ENCODE results near the gene NOXRED1. TPM values are rescaled to one million over a fixed set of nuclear protein-coding genes. Genes with fewer than 3 reads are reported as not detected.

Gene NOXRED1
- total and polyA plus RNA-seq, 2 experiments from 2014 or later, result 0.24 TPM; not detected in 1

- no peak for TF ChIP-seq REST (IDR thresholded peaks at IDR 0.05; ENCODE audit: unreplicated experiment)
These were observed 51.0 kb downstream of the NOXRED1 start (continued) for GRCh38 chr14:77372304-77372841.

DNA sequence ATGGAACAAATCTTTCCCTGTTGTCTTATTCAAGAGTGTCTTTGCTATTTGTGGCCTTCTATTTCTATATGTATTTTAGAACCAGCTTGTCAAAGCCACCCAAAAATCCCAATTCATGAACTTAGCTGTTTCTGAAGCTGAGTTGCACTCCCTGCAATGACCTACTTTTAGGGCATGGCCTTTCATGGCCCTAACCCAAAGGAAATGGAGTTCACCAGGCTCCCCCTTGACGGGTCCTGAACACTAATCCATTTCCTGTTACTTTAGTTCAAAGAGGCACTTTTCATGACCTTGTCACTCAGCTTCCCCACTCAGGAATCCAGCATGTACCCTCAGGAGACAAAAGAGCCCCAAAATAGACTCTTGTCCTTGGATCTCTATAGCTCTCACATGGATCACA lies 54.0 kb downstream of the NOXRED1 start:
- no peaks in the 10 kb centered on the region for H3K27me3 ChIP-seq (ENCODE audit: insufficient read depth)
- H2AFZ ChIP-seq, result no peak overlapping the region
- no peak overlapping the region for H3K27ac ChIP-seq (ENCODE audit: low read depth)
- no peak for TF ChIP-seq EZH2phosphoT487 (IDR thresholded peaks at IDR 0.05; ENCODE audit: unreplicated experiment)
- no peak for TF ChIP-seq NANOG (IDR thresholded peaks at IDR 0.05; ENCODE audit: borderline replicate concordance)
- TF ChIP-seq, protein P1, sequence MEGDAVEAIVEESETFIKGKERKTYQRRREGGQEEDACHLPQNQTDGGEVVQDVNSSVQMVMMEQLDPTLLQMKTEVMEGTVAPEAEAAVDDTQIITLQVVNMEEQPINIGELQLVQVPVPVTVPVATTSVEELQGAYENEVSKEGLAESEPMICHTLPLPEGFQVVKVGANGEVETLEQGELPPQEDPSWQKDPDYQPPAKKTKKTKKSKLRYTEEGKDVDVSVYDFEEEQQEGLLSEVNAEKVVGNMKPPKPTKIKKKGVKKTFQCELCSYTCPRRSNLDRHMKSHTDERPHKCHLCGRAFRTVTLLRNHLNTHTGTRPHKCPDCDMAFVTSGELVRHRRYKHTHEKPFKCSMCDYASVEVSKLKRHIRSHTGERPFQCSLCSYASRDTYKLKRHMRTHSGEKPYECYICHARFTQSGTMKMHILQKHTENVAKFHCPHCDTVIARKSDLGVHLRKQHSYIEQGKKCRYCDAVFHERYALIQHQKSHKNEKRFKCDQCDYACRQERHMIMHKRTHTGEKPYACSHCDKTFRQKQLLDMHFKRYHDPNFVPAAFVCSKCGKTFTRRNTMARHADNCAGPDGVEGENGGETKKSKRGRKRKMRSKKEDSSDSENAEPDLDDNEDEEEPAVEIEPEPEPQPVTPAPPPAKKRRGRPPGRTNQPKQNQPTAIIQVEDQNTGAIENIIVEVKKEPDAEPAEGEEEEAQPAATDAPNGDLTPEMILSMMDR (conservative IDR thresholded peaks at IDR 0.05; ENCODE audit: low read depth in 2 of 2), result no peak
- TF ChIP-seq, protein P2, sequence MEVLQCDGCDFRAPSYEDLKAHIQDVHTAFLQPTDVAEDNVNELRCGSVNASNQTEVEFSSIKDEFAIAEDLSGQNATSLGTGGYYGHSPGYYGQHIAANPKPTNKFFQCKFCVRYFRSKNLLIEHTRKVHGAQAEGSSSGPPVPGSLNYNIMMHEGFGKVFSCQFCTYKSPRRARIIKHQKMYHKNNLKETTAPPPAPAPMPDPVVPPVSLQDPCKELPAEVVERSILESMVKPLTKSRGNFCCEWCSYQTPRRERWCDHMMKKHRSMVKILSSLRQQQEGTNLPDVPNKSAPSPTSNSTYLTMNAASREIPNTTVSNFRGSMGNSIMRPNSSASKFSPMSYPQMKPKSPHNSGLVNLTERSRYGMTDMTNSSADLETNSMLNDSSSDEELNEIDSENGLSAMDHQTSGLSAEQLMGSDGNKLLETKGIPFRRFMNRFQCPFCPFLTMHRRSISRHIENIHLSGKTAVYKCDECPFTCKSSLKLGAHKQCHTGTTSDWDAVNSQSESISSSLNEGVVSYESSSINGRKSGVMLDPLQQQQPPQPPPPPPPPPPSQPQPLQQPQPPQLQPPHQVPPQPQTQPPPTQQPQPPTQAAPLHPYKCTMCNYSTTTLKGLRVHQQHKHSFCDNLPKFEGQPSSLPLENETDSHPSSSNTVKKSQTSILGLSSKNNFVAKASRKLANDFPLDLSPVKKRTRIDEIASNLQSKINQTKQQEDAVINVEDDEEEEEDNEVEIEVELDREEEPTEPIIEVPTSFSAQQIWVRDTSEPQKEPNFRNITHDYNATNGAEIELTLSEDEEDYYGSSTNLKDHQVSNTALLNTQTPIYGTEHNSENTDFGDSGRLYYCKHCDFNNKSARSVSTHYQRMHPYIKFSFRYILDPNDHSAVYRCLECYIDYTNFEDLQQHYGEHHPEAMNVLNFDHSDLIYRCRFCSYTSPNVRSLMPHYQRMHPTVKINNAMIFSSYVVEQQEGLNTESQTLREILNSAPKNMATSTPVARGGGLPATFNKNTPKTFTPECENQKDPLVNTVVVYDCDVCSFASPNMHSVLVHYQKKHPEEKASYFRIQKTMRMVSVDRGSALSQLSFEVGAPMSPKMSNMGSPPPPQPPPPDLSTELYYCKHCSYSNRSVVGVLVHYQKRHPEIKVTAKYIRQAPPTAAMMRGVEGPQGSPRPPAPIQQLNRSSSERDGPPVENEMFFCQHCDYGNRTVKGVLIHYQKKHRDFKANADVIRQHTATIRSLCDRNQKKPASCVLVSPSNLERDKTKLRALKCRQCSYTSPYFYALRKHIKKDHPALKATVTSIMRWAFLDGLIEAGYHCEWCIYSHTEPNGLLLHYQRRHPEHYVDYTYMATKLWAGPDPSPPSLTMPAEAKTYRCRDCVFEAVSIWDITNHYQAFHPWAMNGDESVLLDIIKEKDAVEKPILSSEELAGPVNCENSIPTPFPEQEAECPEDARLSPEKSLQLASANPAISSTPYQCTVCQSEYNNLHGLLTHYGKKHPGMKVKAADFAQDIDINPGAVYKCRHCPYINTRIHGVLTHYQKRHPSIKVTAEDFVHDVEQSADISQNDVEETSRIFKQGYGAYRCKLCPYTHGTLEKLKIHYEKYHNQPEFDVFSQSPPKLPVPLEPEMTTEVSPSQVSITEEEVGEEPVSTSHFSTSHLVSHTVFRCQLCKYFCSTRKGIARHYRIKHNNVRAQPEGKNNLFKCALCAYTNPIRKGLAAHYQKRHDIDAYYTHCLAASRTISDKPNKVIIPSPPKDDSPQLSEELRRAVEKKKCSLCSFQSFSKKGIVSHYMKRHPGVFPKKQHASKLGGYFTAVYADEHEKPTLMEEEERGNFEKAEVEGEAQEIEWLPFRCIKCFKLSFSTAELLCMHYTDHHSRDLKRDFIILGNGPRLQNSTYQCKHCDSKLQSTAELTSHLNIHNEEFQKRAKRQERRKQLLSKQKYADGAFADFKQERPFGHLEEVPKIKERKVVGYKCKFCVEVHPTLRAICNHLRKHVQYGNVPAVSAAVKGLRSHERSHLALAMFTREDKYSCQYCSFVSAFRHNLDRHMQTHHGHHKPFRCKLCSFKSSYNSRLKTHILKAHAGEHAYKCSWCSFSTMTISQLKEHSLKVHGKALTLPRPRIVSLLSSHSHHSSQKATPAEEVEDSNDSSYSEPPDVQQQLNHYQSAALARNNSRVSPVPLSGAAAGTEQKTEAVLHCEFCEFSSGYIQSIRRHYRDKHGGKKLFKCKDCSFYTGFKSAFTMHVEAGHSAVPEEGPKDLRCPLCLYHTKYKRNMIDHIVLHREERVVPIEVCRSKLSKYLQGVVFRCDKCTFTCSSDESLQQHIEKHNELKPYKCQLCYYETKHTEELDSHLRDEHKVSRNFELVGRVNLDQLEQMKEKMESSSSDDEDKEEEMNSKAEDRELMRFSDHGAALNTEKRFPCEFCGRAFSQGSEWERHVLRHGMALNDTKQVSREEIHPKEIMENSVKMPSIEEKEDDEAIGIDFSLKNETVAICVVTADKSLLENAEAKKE (CRISPR knock-in tag; IDR thresholded peaks at IDR 0.05), result no peak
- no peak for TF ChIP-seq CREB1 (CRISPR knock-in tag; IDR thresholded peaks at IDR 0.05; ENCODE audit: low read depth)
- no peak for TF ChIP-seq REST (IDR thresholded peaks at IDR 0.05; ENCODE audit: unreplicated experiment)
- H3K4me1 Mint-ChIP-seq, result peaks cover 8% of the 10 kb centered on the region; the same call in 2 of the 3 replicates
- no peak overlapping the region for H3K4me3 ChIP-seq
- no peak for DNase-seq (ENCODE audit: low spot score)
- 0 out of 2 replicates have a peak, but pooled peaks cover 3% of the 10 kb centered on the region for H3K79me2 ChIP-seq (replicated peaks; ENCODE audit: insufficient read depth)
- H3K9me3 Mint-ChIP-seq, result no peaks in the 10 kb centered on the region; the same call in 2 of the 3 replicates
- H3K4me1 ChIP-seq (ENCODE audit: insufficient read depth), result no peaks in the 10 kb centered on the region
- H3K36me3 ChIP-seq (ENCODE audit: insufficient read depth), result no peaks in the 10 kb centered on the region
- H3K9me2 ChIP-seq (ENCODE audit: insufficient read depth), result no peaks in the 10 kb centered on the region
- no peaks in the 10 kb centered on the region for H3F3A ChIP-seq (replicated peaks; ENCODE audit: low read depth)
- H4K20me1 ChIP-seq (replicated peaks; ENCODE audit: insufficient read depth), result no peaks in the 10 kb centered on the region
- ATAC-seq, result no peak
- H3K4me2 ChIP-seq, result no peak overlapping the region
- no peaks in the 10 kb centered on the region for H3K27me3 Mint-ChIP-seq (ENCODE audit: insufficient read depth, low read depth, poor library complexity)
- no peaks in the 10 kb centered on the region for H3K36me3 Mint-ChIP-seq (ENCODE audit: low read depth)
- no peak overlapping the region; the same call in 1 of the 2 replicates for H3K27ac Mint-ChIP-seq
- H3K4me3 Mint-ChIP-seq, result no peak overlapping the region
